Measurements from ENCODE around the gene NRG4.
"Not testable (repeated sequence)": the region's sequence is repeated elsewhere in the genome, so short reads cannot be mapped to it uniquely, and the experiment has no call there.

Gene NRG4

DNA sequence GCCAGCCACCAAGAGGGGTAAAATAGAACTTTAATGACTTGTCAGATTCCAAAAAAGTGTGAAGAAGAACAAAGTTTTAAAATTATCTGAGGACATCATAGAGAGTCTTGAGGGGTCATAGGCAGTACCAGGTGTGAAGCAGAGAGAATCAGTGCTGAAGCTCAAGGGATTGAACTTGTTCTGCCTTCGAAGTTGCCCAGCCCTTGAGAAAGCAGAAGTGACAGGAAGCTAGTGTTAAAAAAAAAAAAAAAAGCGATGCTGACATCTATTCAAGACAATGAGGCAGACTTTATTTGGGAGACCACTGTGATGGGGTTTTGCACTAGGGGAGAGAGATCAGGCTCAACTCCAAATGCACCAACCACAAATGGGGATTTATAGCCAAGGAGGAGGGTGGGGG, 86.8 kb downstream of the NRG4 start:
- DNase-seq, result no peak

DNA sequence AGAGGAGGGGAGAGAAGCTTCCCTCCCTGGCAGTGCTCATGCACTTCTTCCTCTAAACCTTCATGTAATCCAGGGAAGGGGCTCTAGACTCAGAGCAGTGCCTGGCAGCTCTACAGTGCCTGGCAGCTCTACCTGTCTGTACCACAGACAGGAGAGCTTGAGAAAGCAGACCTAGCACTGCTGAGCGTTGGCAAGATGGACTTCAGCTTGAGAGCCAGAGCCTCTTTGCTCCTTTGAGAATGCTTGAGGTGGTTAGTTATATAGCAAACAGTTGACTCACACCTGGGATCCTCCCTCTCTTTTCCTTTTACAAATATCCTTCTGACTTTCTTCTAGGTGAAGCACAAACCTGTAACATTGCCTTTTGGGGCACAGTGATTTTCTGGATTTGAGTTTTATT, 87.6 kb downstream of the NRG4 start:
- no peak for DNase-seq

DNA sequence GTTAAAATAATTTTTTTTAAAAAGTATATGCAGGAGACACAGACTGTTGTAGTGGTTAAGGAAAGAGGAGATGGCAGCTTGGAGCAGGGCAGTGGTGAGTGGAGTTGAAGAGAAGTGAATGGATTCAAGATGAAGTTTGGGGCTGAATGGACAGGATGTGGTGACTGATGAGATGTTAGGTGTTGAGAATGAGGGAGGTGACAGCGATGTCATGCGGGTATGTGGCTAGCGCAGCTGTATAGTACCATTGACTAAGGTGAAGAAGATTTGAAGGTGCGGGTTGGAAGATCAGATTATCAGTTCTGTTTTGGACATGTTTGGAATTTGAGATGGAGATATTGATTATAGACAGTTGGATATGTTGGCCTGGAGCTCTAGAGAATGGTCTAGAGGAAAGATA, 88.5 kb downstream of the NRG4 start:
- DNase-seq, result no peak

GRCh38 chr15:75921732-75922703, 90.2 kb downstream of the NRG4 start:
- no peak for DNase-seq

GRCh38 chr15:75920079-75920478, 92.1 kb downstream of the NRG4 start:
- no peak for DNase-seq

DNA sequence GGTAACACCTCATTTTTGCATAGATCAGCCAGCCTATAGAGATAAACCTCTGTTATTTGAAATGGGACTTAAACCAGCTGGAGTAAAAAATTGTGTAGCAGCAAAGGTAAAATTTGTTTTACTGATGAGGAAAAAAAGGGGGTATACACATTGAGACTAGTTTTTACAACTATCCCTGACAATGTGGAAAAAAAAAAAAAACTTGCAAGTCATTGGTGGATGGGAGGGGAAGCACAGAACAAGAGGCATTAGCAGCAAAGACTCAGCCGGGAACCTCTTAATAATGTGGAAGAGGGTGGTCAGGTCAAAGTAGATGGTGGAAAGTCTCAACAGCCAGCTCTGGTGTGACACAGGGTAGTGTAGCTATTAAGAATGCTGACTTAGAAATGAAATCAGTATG, 94.1 kb downstream of the NRG4 start:
- DNase-seq, result no peak

DNA sequence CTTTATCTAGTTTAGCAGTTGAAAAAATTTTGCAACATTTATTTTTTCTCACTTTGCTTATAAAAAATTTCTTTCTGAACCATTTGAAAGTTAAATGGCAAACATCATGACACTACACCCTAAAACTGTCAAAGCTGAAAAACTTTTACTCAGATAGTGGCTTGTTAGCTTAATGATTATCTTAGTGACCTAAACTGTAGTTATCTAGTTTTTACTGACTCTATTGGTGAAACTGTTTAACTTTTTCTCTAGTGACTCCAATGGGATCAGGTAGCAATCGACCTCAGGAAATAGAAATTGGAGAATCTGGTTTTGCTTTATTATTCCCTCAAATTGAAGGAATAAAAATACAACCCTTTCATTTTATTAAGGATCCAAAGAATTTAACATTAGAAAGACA, 95.2 kb downstream of the NRG4 start:
- DNase-seq, result no peak

DNA sequence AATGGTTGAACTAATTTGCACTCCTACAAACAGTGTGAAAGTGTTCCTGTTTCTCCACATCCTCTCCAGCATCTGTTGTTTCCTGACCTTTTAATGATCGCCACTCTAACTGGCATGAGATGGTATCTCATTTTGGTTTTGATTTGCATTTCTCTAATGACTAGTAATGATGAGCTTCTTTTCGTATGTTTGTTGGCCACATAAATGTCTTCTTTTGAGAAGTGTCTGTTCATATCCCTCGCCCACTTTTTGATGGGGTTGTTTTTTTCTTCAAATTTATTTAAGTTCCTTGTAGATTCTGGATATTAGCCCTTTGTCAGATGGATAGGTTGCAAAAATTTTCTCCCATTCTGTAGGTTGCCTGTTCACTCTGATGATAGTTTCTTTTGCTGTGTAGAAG, 101.9 kb downstream of the NRG4 start:
- DNase-seq, result not testable (repeated sequence)

GRCh38 chr15:75905231-75905630, 107.0 kb downstream of the NRG4 start:
- no peak for DNase-seq

DNA sequence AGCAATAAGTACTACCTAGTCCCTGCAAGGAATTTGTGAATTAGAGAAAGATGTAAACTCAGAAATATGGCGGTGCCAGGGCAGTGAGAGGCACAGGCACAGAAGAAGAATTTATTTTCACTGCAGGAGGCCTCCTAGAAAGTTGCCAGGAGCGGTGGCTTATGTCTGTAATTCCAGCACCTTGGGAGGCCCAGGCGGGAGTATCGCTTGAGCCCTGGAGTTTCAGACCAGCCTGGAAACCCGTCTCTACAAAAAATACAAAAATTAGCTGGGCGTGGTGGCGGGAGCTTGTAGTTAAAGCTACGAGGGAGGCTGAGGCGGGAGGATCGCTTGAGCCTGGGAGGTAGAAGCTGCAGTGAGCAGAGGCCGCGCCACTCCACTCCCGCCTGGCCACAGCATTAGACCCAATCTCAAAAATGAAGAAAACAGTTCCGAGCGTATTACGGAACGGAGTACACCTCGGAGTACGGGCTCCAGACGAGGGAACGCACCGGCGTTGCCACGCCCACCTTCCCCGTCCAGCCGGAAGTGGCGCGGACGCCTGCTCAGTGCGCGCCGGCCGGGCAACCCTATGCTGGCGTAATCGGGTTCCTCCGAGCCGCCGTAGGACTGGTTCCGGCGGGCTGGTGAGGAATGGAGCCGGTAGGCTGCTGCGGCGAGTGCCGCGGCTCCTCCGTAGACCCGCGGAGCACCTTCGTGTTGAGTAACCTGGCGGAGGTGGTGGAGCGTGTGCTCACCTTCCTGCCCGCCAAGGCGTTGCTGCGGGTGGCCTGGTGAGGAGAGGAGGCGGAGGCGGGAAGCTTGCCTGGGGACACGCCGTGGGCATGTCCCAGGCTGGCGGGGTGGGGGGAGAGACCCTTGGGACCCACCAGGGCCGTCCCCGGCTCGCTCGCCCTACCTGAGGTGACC, 108.6 kb downstream of the NRG4 start, which contains the start of gene FBXO22:
FBXO22 (plus strand) TSS at position 548 of the 909 bp plus-strand sequence; CDS start at position 634, 86 bp downstream.
- DNase-seq, result peak; percentile 68

DNA sequence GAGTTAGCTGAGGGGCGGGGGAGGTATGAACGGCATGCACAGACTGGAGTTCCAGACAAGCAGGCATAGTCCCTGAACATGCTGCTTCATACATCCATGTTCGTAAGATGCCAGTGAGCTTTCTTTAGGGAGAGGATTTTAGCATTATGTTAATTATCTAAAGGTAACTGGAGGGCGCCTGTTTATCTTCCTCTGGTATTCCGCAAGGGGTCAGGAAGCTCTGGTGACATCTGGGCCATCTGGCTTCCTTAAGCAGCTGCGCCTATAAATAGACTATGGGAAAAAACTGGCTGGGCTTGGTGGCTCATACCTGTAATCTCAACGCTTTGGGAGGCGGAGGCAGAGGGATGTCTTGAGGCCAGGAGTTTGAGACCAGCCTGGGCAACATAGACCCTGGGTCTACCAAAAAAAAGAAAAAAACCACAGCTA, 110.1 kb downstream of the NRG4 start:
- DNase-seq, result no peak

- no peak for DNase-seq
Observed at GRCh38 chr15:75900577-75900976, 111.6 kb downstream of the NRG4 start.

GRCh38 chr15:75895731-75896130, 116.5 kb downstream of the NRG4 start:
- no peak for DNase-seq

DNA sequence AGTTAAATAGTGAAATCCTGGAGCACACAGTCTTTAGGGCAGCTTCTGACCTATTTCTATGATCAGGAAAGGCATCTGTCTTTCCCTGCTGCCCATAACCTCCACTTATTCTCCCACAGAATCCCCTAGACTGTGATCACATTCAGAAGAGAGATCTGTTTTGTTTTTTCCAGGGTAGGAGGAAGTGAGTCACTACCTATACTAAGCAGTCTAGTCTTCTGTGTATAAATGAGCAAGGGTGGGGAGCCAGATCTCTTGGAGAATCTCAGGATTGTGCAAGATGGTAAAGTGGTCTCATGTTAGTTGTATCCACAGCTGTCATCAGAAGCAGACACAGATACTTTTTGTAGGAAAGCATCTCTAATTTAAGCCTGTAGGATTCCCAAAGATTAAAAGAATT, 120.3 kb downstream of the NRG4 start:
- DNase-seq, result no peak

All from NCI-H1092 (cell line).